HEK293 (cell line): ENCODE data around the gene DBF4.
A peak's percentile ranks its signal among the peaks of the same experiment; 100 is the strongest.

Experiments used
- HIC1 ChIP-seq: fragments of 450-650 bp; formaldehyde crosslinking; IDR thresholded peaks from 2 replicates; pipeline ENCODE4 v1.5.1; 2016; ENCODE audit warnings: missing biosample characterization, missing genetic modification characterization
- MZF1 ChIP-seq: fragments of 450-650 bp; formaldehyde crosslinking; IDR thresholded peaks from 2 replicates; pipeline ENCODE4 v1.5.1; 2017; ENCODE audit warnings: missing biosample characterization, missing genetic modification characterization, borderline replicate concordance
- SP3 ChIP-seq: fragments of 450-650 bp; formaldehyde crosslinking; IDR thresholded peaks from 2 replicates; pipeline ENCODE4 v1.5.1; 2016; ENCODE audit warnings: missing biosample characterization, missing genetic modification characterization
- SP7 ChIP-seq: fragments of 450-650 bp; formaldehyde crosslinking; IDR thresholded peaks from 2 replicates; pipeline ENCODE4 v1.5.1; 2016; ENCODE audit warnings: missing biosample characterization, missing genetic modification characterization
- ZBTB10 ChIP-seq: fragments of 450-650 bp; formaldehyde crosslinking; IDR thresholded peaks from 2 replicates; pipeline ENCODE4 v1.5.1; 2016; ENCODE audit warnings: missing biosample characterization, missing genetic modification characterization
- ZBTB20 ChIP-seq: fragments of 450-650 bp; formaldehyde crosslinking; IDR thresholded peaks from 2 replicates; pipeline ENCODE4 v1.5.1; 2016; ENCODE audit warnings: missing biosample characterization, missing genetic modification characterization
- ZBTB44 ChIP-seq: fragments of 450-650 bp; IDR thresholded peaks from 2 replicates; pipeline ENCODE4 v1.5.1; 2018; ENCODE audit warnings: missing biosample characterization, mild to moderate bottlenecking, missing genetic modification characterization
- ZFP3 ChIP-seq: fragments of 450-650 bp; formaldehyde crosslinking; IDR thresholded peaks from 2 replicates; pipeline ENCODE4 v1.5.1; 2016; ENCODE audit warnings: low read depth, missing biosample characterization, missing genetic modification characterization
- ZNF146 ChIP-seq: fragments of 450-650 bp; formaldehyde crosslinking; IDR thresholded peaks from 2 replicates; pipeline ENCODE4 v1.5.1; 2016; ENCODE audit warnings: missing biosample characterization, missing genetic modification characterization
- ZNF202 ChIP-seq: fragments of 450-650 bp; formaldehyde crosslinking; IDR thresholded peaks from 2 replicates; pipeline ENCODE4 v1.5.1; 2016; ENCODE audit warnings: missing biosample characterization, missing genetic modification characterization, borderline replicate concordance
- ZNF266 ChIP-seq: fragments of 450-650 bp; formaldehyde crosslinking; IDR thresholded peaks from 2 replicates; pipeline ENCODE4 v1.5.1; 2016; ENCODE audit warnings: missing biosample characterization, missing genetic modification characterization, low read depth
- ZNF404 ChIP-seq: fragments of 450-650 bp; formaldehyde crosslinking; IDR thresholded peaks from 2 replicates; pipeline ENCODE4 v1.5.1; 2017; ENCODE audit warnings: missing biosample characterization, missing genetic modification characterization
- ZNF501 ChIP-seq: fragments of 450-650 bp; formaldehyde crosslinking; IDR thresholded peaks from 2 replicates; pipeline ENCODE4 v1.5.1; 2016; ENCODE audit warnings: missing biosample characterization, missing genetic modification characterization
- ZNF561 ChIP-seq: fragments of 450-650 bp; IDR thresholded peaks from 2 replicates; pipeline ENCODE4 v1.5.1; 2018; ENCODE audit warnings: missing biosample characterization, missing genetic modification characterization, borderline replicate concordance
- ZNF596 ChIP-seq: fragments of 450-650 bp; IDR thresholded peaks from 2 replicates; pipeline ENCODE4 v1.5.0; 2018; ENCODE audit warnings: missing biosample characterization, mild to moderate bottlenecking, missing genetic modification characterization, moderate library complexity
- ZNF626 ChIP-seq: fragments of 450-650 bp; sonication (Bioruptor Pico); formaldehyde crosslinking; IDR thresholded peaks from 2 replicates; pipeline ENCODE4 v1.5.1; 2018; ENCODE audit warnings: missing biosample characterization, missing genetic modification characterization, inconsistent platforms
- ZNF660 ChIP-seq: fragments of 450-650 bp; IDR thresholded peaks from 2 replicates; pipeline ENCODE4 v1.5.1; 2018; ENCODE audit warnings: missing biosample characterization, mild to moderate bottlenecking, missing genetic modification characterization
- ZNF76 ChIP-seq: fragments of 450-650 bp; formaldehyde crosslinking; IDR thresholded peaks from 2 replicates; pipeline ENCODE4; 2016; ENCODE audit warnings: low read depth, missing biosample characterization, missing genetic modification characterization, borderline replicate concordance
- TF ChIP-seq, protein P1 (sequence below): fragments of 450-650 bp; formaldehyde crosslinking; IDR thresholded peaks from 2 replicates; pipeline ENCODE4 v1.5.1; 2017; ENCODE audit warnings: missing biosample characterization, missing genetic modification characterization
- TF ChIP-seq, protein P2 (sequence below): fragments of 450-650 bp; formaldehyde crosslinking; IDR thresholded peaks from 2 replicates; pipeline ENCODE4 v1.5.1; 2017; ENCODE audit warnings: missing biosample characterization, missing genetic modification characterization
- TF ChIP-seq, protein P3 (sequence below): fragments of 450-650 bp; formaldehyde crosslinking; IDR thresholded peaks from 2 replicates; pipeline ENCODE4 v1.5.1; 2016; ENCODE audit warnings: missing biosample characterization, missing genetic modification characterization
- TF ChIP-seq, protein P4 (sequence below): fragments of 450-650 bp; formaldehyde crosslinking; IDR thresholded peaks from 2 replicates; pipeline ENCODE4 v1.5.1; 2016; ENCODE audit warnings: missing biosample characterization, missing genetic modification characterization
- TF ChIP-seq, protein P5 (sequence below): fragments of 450-650 bp; formaldehyde crosslinking; IDR thresholded peaks from 2 replicates; pipeline ENCODE4 v1.5.1; 2016; ENCODE audit warnings: missing biosample characterization, missing genetic modification characterization

The DBF4 gene

DNA sequence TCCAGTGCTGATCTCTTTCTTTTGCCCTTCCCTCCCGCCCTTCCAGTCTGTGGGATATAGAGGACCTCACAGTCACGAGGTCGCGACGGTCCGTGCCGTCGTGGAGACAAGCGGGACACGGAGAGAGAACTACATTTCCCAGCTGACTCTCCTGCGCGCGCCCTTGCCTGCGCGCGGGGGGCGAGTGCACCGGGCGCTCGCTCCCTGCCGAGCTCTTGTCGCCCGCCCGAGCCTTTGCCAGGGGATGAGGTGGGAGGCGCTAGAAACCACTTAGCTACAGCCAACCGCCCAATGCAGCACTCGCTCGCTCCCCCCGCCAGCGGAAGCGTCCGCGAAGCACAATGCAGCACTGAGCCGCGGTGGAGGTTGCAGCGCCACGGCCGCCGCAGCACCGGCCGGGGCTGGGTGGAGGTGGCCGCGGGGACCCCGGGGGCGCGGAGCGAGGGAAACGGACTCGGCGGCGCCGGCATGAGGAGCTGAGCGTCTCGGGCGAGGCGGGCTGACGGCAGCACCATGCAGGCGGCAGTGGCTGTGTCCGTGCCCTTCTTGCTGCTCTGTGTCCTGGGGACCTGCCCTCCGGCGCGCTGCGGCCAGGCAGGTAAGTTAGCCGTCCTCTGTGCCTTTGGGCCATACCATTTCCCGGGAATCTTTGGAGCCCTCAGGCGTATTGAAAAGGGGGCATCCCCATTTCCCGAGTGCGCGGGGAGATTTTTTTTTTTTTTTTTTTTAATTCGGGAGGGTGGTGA, 57.8 kb downstream of the DBF4 start, which contains the start of gene ADAM22 (continued):
- TF ChIP-seq SP3 (tag by site-specific recombination) (peak; percentile 62; the same call in 1 of the 2 replicates), ZBTB10 (tag by site-specific recombination) (no peak), ZNF501 (0 out of 2 replicates have a peak, but pooled peaks have one; percentile 66), SP7 (tag by site-specific recombination) (0 out of 2 replicates have a peak, but pooled peaks have one; percentile 44), ZNF660 (peak; percentile 71; the same call in 1 of the 2 replicates), ZNF596 (tag by site-specific recombination) (peak; percentile 64), ZNF76 (peak; percentile 89), ZNF404 (tag by site-specific recombination) (no peak), MZF1 (tag by site-specific recombination) (peak; percentile 38; the same call in 1 of the 2 replicates), ZBTB44 (tag by site-specific recombination) (peak; percentile 92), ZFP3 (tag by site-specific recombination) (no peak), HIC1 (tag by site-specific recombination) (peak; percentile 73; the same call in 1 of the 2 replicates), ZNF626 (no peak), ZNF202 (tag by site-specific recombination) (no peak), ZNF561 (tag by site-specific recombination) (peak; percentile 62; the same call in 1 of the 2 replicates), ZNF146 (peak; percentile 76), ZBTB20 (tag by site-specific recombination) (peak; percentile 80; the same call in 1 of the 2 replicates), ZNF266 (tag by site-specific recombination) (no peak)
- TF ChIP-seq, protein P1, sequence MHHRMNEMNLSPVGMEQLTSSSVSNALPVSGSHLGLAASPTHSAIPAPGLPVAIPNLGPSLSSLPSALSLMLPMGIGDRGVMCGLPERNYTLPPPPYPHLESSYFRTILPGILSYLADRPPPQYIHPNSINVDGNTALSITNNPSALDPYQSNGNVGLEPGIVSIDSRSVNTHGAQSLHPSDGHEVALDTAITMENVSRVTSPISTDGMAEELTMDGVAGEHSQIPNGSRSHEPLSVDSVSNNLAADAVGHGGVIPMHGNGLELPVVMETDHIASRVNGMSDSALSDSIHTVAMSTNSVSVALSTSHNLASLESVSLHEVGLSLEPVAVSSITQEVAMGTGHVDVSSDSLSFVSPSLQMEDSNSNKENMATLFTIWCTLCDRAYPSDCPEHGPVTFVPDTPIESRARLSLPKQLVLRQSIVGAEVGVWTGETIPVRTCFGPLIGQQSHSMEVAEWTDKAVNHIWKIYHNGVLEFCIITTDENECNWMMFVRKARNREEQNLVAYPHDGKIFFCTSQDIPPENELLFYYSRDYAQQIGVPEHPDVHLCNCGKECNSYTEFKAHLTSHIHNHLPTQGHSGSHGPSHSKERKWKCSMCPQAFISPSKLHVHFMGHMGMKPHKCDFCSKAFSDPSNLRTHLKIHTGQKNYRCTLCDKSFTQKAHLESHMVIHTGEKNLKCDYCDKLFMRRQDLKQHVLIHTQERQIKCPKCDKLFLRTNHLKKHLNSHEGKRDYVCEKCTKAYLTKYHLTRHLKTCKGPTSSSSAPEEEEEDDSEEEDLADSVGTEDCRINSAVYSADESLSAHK, result peak; percentile 96
- TF ChIP-seq, protein P2, sequence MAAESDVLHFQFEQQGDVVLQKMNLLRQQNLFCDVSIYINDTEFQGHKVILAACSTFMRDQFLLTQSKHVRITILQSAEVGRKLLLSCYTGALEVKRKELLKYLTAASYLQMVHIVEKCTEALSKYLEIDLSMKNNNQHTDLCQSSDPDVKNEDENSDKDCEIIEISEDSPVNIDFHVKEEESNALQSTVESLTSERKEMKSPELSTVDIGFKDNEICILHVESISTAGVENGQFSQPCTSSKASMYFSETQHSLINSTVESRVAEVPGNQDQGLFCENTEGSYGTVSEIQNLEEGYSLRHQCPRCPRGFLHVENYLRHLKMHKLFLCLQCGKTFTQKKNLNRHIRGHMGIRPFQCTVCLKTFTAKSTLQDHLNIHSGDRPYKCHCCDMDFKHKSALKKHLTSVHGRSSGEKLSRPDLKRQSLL (tag by site-specific recombination), result peak; percentile 50; the same call in 1 of the 2 replicates
- TF ChIP-seq, protein P3, sequence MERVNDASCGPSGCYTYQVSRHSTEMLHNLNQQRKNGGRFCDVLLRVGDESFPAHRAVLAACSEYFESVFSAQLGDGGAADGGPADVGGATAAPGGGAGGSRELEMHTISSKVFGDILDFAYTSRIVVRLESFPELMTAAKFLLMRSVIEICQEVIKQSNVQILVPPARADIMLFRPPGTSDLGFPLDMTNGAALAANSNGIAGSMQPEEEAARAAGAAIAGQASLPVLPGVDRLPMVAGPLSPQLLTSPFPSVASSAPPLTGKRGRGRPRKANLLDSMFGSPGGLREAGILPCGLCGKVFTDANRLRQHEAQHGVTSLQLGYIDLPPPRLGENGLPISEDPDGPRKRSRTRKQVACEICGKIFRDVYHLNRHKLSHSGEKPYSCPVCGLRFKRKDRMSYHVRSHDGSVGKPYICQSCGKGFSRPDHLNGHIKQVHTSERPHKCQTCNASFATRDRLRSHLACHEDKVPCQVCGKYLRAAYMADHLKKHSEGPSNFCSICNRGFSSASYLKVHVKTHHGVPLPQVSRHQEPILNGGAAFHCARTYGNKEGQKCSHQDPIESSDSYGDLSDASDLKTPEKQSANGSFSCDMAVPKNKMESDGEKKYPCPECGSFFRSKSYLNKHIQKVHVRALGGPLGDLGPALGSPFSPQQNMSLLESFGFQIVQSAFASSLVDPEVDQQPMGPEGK (tag by site-specific recombination), result peak; percentile 85
- TF ChIP-seq, protein P4, sequence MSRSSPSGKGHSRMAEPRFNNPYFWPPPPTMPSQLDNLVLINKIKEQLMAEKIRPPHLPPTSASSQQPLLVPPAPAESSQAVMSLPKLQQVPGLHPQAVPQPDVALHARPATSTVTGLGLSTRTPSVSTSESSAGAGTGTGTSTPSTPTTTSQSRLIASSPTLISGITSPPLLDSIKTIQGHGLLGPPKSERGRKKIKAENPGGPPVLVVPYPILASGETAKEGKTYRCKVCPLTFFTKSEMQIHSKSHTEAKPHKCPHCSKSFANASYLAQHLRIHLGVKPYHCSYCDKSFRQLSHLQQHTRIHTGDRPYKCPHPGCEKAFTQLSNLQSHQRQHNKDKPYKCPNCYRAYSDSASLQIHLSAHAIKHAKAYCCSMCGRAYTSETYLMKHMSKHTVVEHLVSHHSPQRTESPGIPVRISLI (tag by site-specific recombination), result peak; percentile 81
- TF ChIP-seq, protein P5, sequence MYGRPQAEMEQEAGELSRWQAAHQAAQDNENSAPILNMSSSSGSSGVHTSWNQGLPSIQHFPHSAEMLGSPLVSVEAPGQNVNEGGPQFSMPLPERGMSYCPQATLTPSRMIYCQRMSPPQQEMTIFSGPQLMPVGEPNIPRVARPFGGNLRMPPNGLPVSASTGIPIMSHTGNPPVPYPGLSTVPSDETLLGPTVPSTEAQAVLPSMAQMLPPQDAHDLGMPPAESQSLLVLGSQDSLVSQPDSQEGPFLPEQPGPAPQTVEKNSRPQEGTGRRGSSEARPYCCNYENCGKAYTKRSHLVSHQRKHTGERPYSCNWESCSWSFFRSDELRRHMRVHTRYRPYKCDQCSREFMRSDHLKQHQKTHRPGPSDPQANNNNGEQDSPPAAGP (tag by site-specific recombination), result 0 out of 2 replicates have a peak, but pooled peaks have one; percentile 17
